HG03575 (cell line): Measurements from ENCODE around the gene TTC28.

Experiments used
- ATAC-seq: cut with Tn5 transposase; IDR thresholded peaks from one replicate; pipeline ENCODE4 v1.9.1; 2021; ENCODE audit not compliant: unreplicated experiment, insufficient number of reproducible peaks, low FRiP score; ENCODE audit errors: extremely low read depth

TTC28 gene

DNA sequence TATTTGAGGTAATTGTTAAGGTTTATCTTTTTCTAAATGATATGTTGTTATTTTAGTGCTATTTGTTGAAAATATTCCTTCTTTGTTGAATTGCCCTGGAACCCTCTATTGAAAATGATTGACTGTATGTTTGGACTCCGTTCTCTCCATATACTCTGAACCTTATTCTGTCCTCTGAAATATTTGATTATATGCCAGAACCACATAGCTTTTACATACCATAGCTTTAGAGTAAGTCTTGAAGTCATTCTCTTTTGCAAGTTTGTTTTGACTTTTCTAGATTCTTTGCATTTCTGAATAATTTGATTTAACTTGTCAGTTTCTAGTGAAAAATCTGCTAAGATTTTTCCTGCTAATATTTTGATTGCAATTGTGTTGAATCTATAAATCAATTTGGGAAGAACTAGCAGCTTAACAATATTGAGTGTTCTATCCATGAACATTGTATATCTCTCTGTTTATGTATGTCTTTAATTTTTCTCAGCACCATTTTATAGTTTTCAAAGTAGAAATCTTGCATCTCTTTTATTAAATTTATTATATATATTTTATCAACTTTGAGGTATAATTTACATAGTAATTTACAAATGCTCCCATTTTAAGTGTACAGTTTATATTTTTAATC, 708.9 kb downstream of the TTC28 start:
- ATAC-seq: no peak

DNA sequence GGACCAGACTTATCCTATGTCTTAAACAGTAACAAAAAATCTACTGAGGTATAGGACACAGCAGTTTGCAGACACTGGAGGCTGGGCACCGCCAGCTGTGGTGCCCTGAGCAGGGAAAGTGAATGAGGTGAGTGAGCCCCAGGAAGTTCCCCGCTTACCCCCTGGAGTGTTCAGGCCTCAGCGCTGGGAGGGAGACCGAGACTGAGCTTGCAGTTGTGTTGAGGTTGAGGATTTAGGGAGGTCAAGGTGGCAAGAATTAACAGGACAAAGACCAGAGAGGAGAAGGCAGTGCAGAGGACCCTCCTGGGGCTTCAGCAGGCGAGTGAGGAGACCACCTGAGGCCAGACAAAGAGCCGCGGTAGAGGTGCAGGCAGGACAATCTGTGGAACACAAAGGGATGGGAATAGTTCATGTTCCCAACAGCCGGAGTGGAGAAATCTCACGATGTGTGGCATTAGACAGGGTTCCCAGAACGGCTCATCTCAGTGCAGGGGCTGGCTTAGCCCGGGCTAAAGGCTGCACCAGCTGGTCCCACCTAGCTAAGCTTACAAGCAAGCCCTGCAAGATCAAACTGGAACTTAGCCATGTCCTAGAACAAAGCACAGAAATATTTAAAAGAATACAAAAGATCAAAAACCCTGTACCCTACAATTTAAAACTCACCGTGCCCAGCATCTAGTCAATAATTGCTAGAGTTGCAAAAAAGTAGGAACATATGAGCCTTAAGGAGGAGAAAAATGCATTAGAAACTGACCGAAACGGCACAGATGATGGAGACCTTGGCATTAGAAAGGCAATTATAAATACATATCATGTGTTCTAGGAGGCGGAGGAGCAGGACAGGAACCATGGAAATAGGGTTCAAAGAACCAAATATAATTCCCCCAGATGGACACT, 713.2 kb downstream of the TTC28 start:
- no peak for ATAC-seq

DNA sequence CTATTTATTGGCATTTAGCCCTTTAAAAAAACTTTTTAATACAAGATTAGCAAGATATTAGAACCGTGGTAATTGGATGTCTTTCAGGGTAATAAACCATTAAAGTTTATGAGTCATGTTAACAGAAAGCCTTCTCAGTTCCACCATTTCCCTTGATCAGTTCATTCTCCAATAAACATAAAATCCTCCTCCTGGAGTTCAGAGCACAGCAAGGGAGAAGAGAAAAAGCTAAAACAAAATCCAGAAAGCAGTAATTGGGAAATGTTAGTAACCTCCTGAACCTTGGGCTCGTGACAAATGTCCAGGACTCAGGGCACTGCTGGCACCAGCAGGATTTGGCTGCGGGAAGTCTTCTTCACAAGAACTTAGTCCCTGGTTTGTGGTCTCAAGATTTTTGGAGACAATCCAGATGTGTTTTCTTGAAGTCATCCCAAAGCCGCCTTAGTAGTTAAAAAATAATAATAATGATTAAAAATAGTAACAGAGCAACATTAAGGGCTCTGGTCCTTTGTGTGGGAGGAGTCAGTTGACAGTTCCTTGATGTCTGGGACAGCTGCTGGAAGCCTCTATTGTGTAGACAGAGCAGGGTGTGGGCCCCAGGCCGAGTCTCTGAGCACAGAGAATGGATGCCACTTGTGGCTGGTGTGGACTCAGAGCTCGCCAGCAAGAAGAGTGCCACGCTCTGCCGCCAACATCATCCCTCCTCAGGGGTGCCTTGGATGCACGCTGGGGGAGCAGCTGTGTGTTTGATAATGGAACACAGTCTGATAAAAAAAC, 717.2 kb downstream of the TTC28 start:
- ATAC-seq: no peak

DNA sequence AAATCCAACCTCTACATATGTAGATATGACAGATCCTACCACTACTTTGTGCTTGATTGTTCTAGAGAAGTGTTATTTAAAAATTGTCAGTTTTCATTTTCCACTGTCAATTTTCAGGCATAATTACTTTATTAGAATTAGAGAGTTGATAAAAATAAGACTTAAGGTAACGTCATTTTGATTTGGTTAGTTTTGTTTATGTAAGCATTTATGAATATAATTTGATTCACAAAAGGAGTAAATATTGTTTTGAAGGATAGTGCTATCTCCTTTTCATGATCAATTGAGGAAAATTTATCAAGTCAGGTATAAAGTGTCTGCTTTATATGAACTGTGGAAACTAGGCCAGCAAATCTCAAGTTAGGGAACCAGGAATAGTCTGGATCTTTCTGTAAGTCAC, 718.0 kb downstream of the TTC28 start:
- no peak for ATAC-seq

DNA sequence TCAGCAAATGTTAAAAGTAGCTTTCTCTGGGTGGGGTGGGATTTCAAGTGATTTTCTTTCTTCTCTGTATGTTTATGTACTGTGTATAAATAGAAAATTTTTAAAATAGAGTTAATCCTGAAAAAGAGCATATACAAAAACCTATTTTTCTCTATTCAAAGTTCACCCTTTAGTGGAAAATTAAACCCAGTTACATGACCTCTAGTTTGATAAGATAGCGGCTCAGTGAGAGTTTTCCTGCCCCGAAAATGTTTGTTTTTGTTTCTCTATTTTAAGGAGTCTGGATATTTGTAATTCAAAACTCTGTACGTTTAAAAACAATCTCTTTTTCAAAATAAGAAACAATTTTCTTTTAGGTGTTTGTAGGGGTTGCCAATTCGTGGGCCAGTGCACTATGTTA, 718.5 kb downstream of the TTC28 start:
- ATAC-seq: no peak

DNA sequence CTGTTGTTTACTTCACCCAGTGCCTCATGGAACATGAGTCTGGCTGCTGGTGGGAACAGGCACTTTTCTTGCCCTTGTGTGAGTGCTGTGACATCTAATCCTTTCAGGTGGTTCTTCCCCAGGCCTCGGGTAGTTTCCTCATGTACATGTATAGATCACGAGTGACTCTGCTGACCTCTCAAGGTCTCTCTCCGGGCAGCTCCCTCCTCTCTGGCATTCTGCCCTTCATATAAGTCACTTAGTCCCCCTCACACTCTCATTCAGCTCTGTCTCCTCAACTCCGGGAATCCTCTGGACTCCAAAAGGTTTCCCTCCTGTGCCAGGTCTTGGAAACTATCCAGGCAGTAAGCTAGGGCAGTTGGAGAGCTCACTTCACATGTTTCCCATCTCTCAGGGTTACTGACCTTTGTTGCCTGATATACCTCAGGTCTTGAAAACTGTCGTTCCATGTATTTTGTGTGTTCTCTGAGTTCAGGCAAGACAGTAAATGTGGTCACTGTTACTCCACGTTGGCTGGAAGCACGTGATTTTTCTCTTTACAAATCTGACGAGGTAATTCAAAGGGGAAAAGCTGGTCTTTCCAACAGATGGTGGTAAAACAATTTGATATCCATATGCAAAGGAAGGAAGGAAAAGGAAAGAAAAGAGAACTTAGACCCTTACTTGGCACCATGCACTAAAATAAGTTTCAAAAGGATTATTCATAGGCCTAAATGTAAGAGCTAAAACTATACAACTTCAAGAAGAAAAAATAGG, 720.1 kb downstream of the TTC28 start:
- ATAC-seq: no peak

DNA sequence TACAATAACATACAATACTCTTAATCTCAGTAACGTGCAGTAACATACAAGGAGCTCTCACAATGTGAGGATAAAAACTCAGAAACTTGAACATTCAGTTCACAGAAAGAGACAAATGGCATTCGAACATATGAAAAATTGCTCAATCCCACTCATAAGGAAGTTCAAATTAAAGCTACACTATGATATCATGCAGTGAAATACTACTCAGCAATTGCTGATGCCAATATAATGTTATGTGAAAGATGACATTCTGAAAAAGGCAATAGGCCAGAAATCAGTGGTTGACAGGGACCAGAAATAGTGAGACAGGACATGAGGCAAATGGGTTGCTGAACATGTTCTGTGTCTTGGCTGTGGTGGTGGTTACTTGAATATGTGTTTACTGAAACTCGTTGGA, 726.9 kb downstream of the TTC28 start:
- ATAC-seq: no peak

DNA sequence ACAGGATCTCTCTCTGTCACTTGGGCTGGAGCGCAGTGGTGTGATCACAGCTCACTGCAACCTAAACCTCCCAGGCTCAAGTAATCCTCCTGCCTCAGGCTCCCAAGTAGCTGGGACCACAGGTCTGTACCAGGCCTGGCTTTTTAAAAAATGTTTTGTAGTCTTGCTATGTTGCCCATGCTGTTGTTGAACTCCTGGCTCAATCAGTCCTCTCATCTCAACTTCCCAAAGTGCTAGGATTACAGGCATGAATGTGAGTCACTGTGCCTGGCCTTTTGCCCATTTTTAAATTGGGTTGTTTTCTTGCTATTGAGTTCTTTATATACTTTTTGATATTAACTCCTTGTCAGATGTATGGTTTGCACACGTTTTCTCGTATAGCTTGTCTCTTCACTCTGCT, 727.5 kb downstream of the TTC28 start:
- ATAC-seq: no peak

DNA sequence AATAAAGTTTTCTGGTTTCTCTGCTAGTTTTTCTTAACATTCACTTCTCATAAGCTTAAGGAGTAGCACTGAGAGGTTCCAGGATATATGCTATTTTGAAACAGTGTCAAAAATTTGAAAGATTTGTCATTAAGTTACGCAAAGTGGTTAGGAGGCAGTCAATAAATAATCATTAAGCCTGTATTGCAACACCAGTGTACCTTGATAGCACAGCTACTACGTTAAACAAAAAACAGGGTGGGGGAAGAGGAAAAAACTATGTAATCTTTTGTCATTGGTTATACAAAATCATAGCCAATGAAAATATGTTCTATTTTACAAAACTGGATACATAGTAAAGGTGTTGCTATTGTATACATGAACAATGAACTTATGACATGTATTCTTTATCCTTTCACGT, 730.2 kb downstream of the TTC28 start:
- ATAC-seq: no peak

DNA sequence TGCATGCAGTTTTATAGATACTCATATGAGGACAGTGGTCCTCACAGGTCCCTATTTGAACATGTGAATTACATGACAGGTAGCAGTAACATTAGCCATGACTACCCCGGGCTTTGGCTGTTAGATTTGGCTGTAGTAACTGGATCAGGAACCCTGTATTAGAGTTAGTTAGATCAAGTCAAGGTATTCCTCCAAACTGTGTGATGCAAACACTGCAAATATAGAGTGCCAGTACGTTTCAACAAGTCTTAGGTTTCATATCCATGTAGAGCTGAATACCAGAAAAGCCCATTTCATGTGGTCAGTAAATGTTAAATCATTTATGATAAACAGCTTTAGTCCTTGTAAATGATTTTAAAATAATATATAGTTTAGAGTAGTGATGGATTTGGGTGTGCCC, 731.1 kb downstream of the TTC28 start:
- no peak for ATAC-seq

DNA sequence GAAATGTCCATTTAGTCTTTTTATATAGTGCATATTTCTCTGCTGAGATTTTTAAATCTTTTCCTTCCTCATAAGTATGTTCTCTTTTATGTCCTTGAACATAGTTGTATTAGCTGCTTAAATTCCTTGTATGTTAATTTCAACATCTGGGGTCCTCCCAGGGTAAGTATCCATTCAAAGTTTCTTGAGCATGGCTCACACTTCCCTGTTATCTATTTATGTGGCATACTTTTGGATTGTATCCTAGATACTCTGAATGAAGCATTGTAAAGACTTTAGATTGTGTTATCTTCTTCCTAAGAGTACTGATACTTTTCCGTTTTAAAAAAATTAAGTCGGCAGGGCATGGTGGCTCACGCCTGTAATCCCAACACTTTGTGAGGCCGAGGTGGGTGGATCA, 732.2 kb downstream of the TTC28 start:
- ATAC-seq: no peak

DNA sequence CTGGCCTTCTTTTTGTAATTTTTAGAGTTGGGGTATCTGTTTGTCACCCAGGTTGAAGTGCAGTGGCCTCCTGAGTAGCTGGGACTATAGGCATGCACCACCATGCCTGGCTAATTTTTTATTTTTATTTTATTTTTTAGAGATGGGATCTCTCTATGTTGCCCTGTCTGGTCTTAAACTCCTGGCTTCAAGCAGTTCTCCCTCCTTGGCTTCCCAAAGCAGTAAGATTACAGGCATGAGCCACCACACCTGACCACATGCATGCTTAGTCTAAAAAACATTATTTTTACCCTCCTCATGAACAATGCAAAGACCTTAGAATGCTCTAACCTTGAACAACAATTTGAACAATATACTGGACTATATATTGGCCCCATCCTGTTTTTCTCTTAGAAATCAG, 738.5 kb downstream of the TTC28 start:
- ATAC-seq: no peak

DNA sequence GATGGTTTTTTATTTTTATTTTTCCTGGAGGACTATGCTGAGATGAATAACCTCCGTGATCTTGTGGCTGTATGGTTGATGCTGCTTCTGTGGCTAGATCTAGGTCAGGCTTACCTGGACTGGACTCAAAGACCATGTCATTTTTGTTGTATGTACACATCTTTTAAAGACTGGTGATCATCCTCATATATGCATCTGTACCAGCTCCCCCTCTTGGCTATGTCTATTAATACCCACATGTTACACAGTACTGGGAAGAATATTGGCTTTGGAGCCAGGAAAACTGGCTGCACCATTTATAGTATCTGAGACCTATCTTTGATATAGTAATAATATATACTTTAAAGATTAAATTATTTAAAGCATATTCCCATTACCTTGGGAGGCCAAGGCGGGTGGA, 742.2 kb downstream of the TTC28 start:
- no peak for ATAC-seq

DNA sequence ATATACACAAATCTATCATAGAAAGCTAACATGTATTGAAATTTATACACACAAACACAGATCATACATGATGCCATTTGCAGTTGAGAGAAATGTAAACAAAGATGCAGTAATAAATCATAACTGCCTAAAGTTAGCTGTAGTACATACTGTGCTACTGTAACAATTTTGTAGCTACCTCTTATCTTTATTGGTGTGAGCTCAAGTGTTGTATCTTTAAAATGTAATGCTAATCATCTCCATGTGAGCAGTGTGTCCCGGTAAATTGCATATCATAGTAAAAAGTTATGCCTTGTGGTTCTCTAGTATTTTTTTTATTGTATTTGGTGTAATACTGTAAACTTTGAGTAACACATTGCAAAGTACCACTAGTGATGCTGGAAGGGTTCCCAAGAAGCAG, 743.7 kb downstream of the TTC28 start:
- no peak for ATAC-seq

DNA sequence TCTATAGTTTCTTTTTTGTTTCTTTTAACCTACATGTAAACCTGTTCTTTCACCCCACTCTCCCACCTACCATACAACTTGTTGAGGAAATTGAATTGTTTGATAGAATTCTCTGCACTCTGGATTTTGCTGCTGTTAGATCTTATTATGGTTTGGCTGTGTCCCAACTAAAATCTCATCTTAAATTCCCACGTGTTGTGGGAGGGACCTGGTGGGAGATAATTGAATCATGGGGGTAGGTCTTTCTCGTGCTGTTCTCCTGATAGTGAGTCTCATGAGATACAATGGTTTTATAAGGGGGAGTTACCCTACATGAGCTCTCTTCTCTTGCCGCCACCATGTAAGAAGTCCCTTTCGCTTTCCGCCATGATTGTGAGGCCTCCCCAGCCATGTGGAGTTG, 745.6 kb downstream of the TTC28 start:
- ATAC-seq: no peak

DNA sequence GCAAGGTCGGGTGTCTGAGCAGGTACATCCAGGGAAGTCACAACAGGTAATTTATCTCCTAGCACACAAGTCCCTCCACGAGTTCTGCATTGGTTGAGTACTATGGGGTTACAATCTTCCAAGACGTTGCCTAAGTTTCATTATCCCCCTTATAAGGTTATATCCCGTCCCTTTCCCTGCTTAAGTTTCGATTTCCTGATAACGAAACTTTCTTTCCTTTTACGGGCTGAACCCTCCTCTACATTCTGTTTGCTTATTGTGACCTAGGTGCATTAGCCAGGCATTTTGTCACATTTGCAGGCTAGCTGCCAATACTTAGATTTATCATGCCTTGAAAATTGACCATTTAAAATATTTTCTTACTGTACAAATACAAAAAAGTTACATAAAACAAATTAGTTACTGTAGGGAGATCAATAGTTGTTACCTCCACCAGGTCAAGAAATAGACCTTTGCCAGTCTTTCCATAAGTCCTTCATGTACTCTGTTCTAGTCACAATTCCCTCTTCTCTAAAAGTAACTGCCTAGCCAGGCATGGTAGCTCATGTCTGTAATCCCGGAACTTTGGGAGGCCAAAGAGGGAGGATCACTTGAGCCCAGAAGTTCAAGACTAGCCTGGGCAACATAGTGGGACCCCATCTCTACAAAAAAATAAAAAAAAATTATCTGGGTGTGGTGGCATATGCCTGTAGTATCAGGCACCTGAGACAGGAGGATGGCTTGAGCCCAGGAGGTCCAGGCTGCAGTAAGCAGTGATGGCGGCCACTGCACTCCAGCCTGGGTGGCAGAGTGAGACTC, 746.3 kb downstream of the TTC28 start:
- no peak for ATAC-seq

DNA sequence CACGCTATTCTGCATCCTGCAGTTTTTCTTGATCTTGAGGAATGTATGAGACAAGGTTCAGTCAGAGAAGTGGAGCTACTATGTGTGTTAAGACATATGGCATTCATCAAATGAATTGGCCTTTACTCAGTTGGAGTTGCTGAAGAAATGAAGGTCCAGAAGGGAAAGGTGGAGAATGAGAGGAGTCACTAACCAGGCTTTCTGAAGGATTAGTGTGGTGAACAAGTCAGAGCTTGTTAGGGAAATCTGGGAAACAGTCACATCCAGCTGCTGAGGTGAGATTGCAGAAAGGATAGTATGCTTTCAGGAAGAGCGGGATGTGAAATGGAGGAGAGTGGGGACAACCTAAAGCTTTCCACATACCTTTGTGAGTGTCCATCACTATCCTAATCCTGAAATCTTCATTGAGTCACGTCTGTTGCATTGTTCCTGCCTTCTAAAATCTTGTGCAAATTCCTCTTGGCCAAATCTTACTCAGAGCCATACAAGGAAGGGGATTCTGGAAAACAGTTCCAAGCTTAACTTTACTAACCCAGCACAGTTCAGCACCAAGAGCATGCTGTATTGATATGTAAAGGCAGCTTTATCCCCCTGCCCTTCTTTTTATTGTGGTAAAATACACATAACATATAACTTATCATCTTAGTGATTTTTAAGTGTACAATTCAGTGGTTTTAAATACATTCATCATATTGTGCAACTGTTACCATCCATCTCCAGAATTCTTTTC, 749.1 kb downstream of the TTC28 start:
- ATAC-seq: no peak
